ENCODE results near the gene ZBTB46. TPM values are rescaled to one million over a fixed set of nuclear protein-coding genes. Genes with fewer than 3 reads are reported as not detected.

Gene ZBTB46
- total RNA-seq, 1 donor from 2014 or later: 30.2 TPM

GRCh38 chr20:63844511-63844991, 13.5 kb upstream of the ZBTB46 start:
- no peak for DNase-seq (ENCODE audit: low spot score)
- ATAC-seq: no peak
- intact Hi-C loops (cut with DNase I): no loop called here

- no peak for ATAC-seq
- intact Hi-C loops (cut with DNase I): no loop called here
- DNase-seq (ENCODE audit: low spot score): no peak
These were observed 12.7 kb upstream of the ZBTB46 start for GRCh38 chr20:63843778-63844177.

GRCh38 chr20:63843222-63843621, 12.2 kb upstream of the ZBTB46 start:
- no peak for ATAC-seq
- intact Hi-C loops (cut with DNase I): no loop called here
- DNase-seq (ENCODE audit: low spot score): no peak

GRCh38 chr20:63842258-63842657, 11.2 kb upstream of the ZBTB46 start:
- ATAC-seq: no peak
- intact Hi-C loops (cut with DNase I): no loop called here
- no peak for DNase-seq (ENCODE audit: low spot score)

- ATAC-seq: no peak
- intact Hi-C loops (cut with DNase I): no loop called here
- DNase-seq (ENCODE audit: low spot score): no peak
These were observed 9.4 kb upstream of the ZBTB46 start for GRCh38 chr20:63840405-63840828.

GRCh38 chr20:63839620-63840019, 8.6 kb upstream of the ZBTB46 start:
- no peak for ATAC-seq
- intact Hi-C loops (cut with DNase I): no loop called here
- no peak for DNase-seq (ENCODE audit: low spot score)

- intact Hi-C loops (cut with DNase I): no loop called here
- ATAC-seq (no peak), DNase-seq (ENCODE audit: low spot score) (no peak)
These were observed 6.4 kb upstream of the ZBTB46 start for GRCh38 chr20:63837479-63837878.

- DNase-seq (ENCODE audit: low spot score): no peak
- intact Hi-C loops (cut with DNase I): no loop called here
- ATAC-seq: no peak
These were observed 5.6 kb upstream of the ZBTB46 start for GRCh38 chr20:63836458-63837344.

- intact Hi-C loops (cut with DNase I): no loop called here
- ATAC-seq (peak; percentile 95), DNase-seq (ENCODE audit: low spot score) (peak; percentile 89)
These were observed 4.2 kb upstream of the ZBTB46 start for GRCh38 chr20:63835021-63835858.

GRCh38 chr20:63834491-63834880, 3.4 kb upstream of the ZBTB46 start:
- intact Hi-C loops (cut with DNase I): no loop called here
- no peak for DNase-seq (ENCODE audit: low spot score)
- peak; percentile 0 for ATAC-seq

- ATAC-seq (no peak), DNase-seq (ENCODE audit: low spot score) (no peak)
- intact Hi-C loops (cut with DNase I): no loop called here
These were observed 2.9 kb upstream of the ZBTB46 start for GRCh38 chr20:63833776-63834490.

- ATAC-seq (peak; percentile 8), DNase-seq (ENCODE audit: low spot score) (no peak)
- intact Hi-C loops (cut with DNase I): no loop called here
These were observed 1.1 kb upstream of the ZBTB46 start for GRCh38 chr20:63831993-63832686.

GRCh38 chr20:63831646-63831992, 555 bp upstream of the ZBTB46 start:
- ATAC-seq: no peak
- intact Hi-C loops (cut with DNase I): no loop called here
- no peak for DNase-seq (ENCODE audit: low spot score)

- intact Hi-C loops (cut with DNase I): no loop called here
- ATAC-seq (no peak), DNase-seq (ENCODE audit: low spot score) (no peak)
These were observed 874 bp downstream of the ZBTB46 start for GRCh38 chr20:63829945-63830835.

GRCh38 chr20:63829603-63829944, 1.5 kb downstream of the ZBTB46 start:
- no peak for DNase-seq (ENCODE audit: low spot score)
- intact Hi-C loops (cut with DNase I): no loop called here
- no peak for ATAC-seq

- intact Hi-C loops (cut with DNase I): no loop called here
- DNase-seq (ENCODE audit: low spot score) (no peak), ATAC-seq (no peak)
These were observed 2.1 kb downstream of the ZBTB46 start for GRCh38 chr20:63828951-63829350.

GRCh38 chr20:63828545-63828944, 2.5 kb downstream of the ZBTB46 start:
- no peak for ATAC-seq
- DNase-seq (ENCODE audit: low spot score): no peak
- intact Hi-C loops (cut with DNase I): no loop called here

GRCh38 chr20:63828124-63828523, 2.9 kb downstream of the ZBTB46 start:
- intact Hi-C loops (cut with DNase I): no loop called here
- DNase-seq (ENCODE audit: low spot score) (no peak), ATAC-seq (no peak)

Data from sciatic nerve (tissue), 2 donors.